HG03060 (cell line): ENCODE data around the gene TMEM30B.
"Not testable (repeated sequence)": the region's sequence is repeated elsewhere in the genome, so short reads cannot be mapped to it uniquely, and the experiment has no call there.

ENCODE experiments used
- ATAC-seq: cut with Tn5 transposase; IDR thresholded peaks from one replicate; pipeline ENCODE4 v1.9.1; 2021; ENCODE audit warnings: low read depth, moderate number of reproducible peaks; ENCODE audit not compliant: unreplicated experiment

TMEM30B gene

GRCh38 chr14:61281186-61281947 is at the start of gene TMEM30B:
Gene TMEM30B, minus strand, starts transcription at chr14:61281338. Its CDS starts 191 bp downstream, at chr14:61281147.
- ATAC-seq: no peak

- no peak for ATAC-seq
These were observed 49.4 kb upstream of the TMEM30B start for GRCh38 chr14:61330511-61330910.

- peak; percentile 35 for ATAC-seq
These were observed 48.4 kb upstream of the TMEM30B start for GRCh38 chr14:61329478-61330051.

- ATAC-seq: no peak
These were observed 47.6 kb upstream of the TMEM30B start for GRCh38 chr14:61328626-61329262.

- ATAC-seq: no peak
These were observed 45.7 kb upstream of the TMEM30B start for GRCh38 chr14:61326847-61327246.

- no peak for ATAC-seq
These were observed 45.0 kb upstream of the TMEM30B start for GRCh38 chr14:61326146-61326545.

GRCh38 chr14:61325166-61325565 is 44.0 kb upstream of the TMEM30B start:
- ATAC-seq: no peak

- ATAC-seq: no peak
These were observed 42.8 kb upstream of the TMEM30B start for GRCh38 chr14:61323970-61324369.

- ATAC-seq: no peak
These were observed 41.7 kb upstream of the TMEM30B start for GRCh38 chr14:61322799-61323290.

- no peak for ATAC-seq
These were observed 41.1 kb upstream of the TMEM30B start for GRCh38 chr14:61322011-61322798.

- ATAC-seq: no peak
These were observed 40.4 kb upstream of the TMEM30B start, which contains the start of gene PRKCH for GRCh38 chr14:61321385-61322010. Gene PRKCH, plus strand, starts transcription at chr14:61321579. Its CDS starts 523 bp downstream, at chr14:61322102.

- ATAC-seq: no peak
These were observed 39.8 kb upstream of the TMEM30B start for GRCh38 chr14:61320806-61321384.

GRCh38 chr14:61320170-61320569 is 39.0 kb upstream of the TMEM30B start:
- not testable (repeated sequence) for ATAC-seq

GRCh38 chr14:61319706-61320105 is 38.6 kb upstream of the TMEM30B start:
- no peak for ATAC-seq

GRCh38 chr14:61319086-61319485 is 37.9 kb upstream of the TMEM30B start:
- no peak for ATAC-seq

- ATAC-seq: no peak
These were observed 34.2 kb upstream of the TMEM30B start for GRCh38 chr14:61315313-61315712.

- ATAC-seq: not testable (repeated sequence)
These were observed 27.6 kb upstream of the TMEM30B start for GRCh38 chr14:61308701-61309100.

- ATAC-seq: no peak
These were observed 27.1 kb upstream of the TMEM30B start for GRCh38 chr14:61308198-61308597.

- no peak for ATAC-seq
These were observed 23.6 kb upstream of the TMEM30B start for GRCh38 chr14:61304688-61305087.

- no peak for ATAC-seq
These were observed 19.6 kb upstream of the TMEM30B start for GRCh38 chr14:61300754-61301153.
